ENCODE data around the gene GJD2. TPM values are rescaled to one million over a fixed set of nuclear protein-coding genes. Genes with fewer than 3 reads are reported as not detected.

Gene GJD2
- total RNA-seq, 4 donors from 2014 or later, result not detected

- Histone ChIP-seq H3K9me3 (no peaks in the 10 kb centered on the region), H3K27ac (no peak overlapping the region), H3K4me1 (peaks cover 0 to under 1% (median 0%) of the 10 kb centered on the region in 4 donors), H3K36me3 (no peaks in the 10 kb centered on the region), H3K4me3 (no peak overlapping the region), H3K27me3 (no peaks in the 10 kb centered on the region)
- DNase-seq (ENCODE audit: low spot score in 2 of 2), result no peak
- WGBS, 2 donors, result 83 to 86% methylated on average over 5 of the region's 5 CpGs
- TF ChIP-seq, protein P1, sequence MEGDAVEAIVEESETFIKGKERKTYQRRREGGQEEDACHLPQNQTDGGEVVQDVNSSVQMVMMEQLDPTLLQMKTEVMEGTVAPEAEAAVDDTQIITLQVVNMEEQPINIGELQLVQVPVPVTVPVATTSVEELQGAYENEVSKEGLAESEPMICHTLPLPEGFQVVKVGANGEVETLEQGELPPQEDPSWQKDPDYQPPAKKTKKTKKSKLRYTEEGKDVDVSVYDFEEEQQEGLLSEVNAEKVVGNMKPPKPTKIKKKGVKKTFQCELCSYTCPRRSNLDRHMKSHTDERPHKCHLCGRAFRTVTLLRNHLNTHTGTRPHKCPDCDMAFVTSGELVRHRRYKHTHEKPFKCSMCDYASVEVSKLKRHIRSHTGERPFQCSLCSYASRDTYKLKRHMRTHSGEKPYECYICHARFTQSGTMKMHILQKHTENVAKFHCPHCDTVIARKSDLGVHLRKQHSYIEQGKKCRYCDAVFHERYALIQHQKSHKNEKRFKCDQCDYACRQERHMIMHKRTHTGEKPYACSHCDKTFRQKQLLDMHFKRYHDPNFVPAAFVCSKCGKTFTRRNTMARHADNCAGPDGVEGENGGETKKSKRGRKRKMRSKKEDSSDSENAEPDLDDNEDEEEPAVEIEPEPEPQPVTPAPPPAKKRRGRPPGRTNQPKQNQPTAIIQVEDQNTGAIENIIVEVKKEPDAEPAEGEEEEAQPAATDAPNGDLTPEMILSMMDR (IDR thresholded peaks at IDR 0.05), result no peak
- TF ChIP-seq POLR2A (IDR thresholded peaks at IDR 0.05) (no peak), EP300 (IDR thresholded peaks at IDR 0.05) (no peak)
Measured at GRCh38 chr15:34714476-34715121, 40.2 kb downstream of the GJD2 start.

DNA sequence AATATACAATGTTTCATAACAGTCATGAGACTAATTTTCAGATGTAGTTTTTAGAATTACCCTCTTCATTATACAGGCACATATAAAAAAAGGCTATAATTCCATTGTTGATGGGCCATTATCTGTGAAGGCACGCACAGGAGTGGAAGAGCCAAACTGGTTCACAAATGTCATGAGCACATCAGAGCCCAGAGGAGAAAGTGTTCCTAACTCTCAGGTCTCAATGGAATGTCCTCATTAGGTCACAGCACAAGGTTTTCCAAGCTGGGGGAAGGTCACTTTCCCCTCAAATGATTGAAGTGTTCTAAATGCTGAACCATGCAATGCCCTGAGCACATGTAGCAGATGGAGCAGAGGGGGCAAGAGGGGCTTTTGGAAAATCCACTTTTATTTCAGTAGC lies 41.2 kb downstream of the GJD2 start:
- H3K27me3 ChIP-seq, result no peaks in the 10 kb centered on the region
- no peak overlapping the region for H3K4me3 ChIP-seq
- TF ChIP-seq EP300 (IDR thresholded peaks at IDR 0.05), result no peak
- no peak for TF ChIP-seq POLR2A (IDR thresholded peaks at IDR 0.05)
- TF ChIP-seq, protein P1 (IDR thresholded peaks at IDR 0.05), result no peak
- H3K36me3 ChIP-seq, result no peaks in the 10 kb centered on the region
- H3K4me1 ChIP-seq, result no peaks in the 10 kb centered on the region
- DNase-seq (ENCODE audit: low spot score in 2 of 2), result no peak
- no peaks in the 10 kb centered on the region for H3K9me3 ChIP-seq
- no peak overlapping the region for H3K27ac ChIP-seq
- 92 to 94% methylated on average over 1 of the region's 1 CpG for WGBS, 2 donors

DNA sequence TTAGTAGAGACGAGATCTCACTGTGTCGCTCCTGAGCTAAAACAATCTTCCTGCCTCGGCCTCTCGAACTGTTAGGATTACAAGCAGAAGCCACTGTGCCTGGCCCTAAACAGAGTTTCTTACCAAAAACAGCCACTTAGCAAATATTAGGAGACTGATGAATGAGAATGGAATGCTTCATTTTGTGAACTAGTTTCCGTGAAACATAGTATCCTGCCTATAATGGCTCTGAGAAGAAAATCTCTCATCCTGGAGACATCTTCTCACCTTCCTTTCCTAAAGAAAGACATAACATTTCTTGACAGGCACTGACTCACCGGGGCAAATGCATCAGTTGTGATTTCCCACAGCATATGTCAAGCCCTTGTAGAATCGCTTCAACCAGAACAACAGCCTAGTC lies 44.9 kb downstream of the GJD2 start:
- TF ChIP-seq POLR2A (IDR thresholded peaks at IDR 0.05), result no peak
- TF ChIP-seq, protein P1 (IDR thresholded peaks at IDR 0.05), result no peak
- no peak for TF ChIP-seq EP300 (IDR thresholded peaks at IDR 0.05)
- H3K9me3 ChIP-seq, result no peaks in the 10 kb centered on the region
- H3K4me1 ChIP-seq, result no peaks in the 10 kb centered on the region
- H3K36me3 ChIP-seq, result no peaks in the 10 kb centered on the region
- 73 to 80% methylated on average over 7 of the region's 7 CpGs for WGBS, 2 donors
- no peak overlapping the region for H3K4me3 ChIP-seq
- no peak for DNase-seq (ENCODE audit: low spot score in 2 of 2)
- H3K27me3 ChIP-seq, result no peaks in the 10 kb centered on the region
- H3K27ac ChIP-seq, result no peak overlapping the region

- 44 to 53% methylated on average over 5 of the region's 5 CpGs for WGBS, 2 donors
Measured at GRCh38 chr15:34708422-34708821, 46.4 kb downstream of the GJD2 start.

DNA sequence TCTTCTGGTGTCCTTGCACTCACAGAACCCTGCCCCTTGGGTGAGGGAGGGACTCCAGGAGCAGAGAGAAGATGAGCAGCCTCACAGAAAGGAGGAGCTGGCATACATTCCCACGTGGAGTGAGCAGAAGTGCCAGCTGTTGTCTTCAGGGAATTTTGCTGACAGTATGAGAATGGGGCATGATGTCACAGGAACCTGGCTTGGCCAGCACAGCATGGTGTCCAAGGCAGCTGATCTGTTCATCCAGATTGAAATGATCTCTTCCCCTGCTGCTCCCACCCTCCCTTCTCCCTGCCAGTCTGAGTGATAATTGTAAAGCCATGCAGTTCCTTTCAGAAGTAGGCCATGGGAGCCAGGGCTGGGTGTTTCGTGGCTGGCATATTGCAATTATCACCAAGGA lies 53.3 kb downstream of the GJD2 start:
- no peak for TF ChIP-seq EP300 (IDR thresholded peaks at IDR 0.05)
- TF ChIP-seq POLR2A (IDR thresholded peaks at IDR 0.05), result no peak
- TF ChIP-seq, protein P1 (IDR thresholded peaks at IDR 0.05), result no peak

More at GRCh38 chr15:34708422-34708821, 46.4 kb downstream of the GJD2 start:
- H3K4me1 ChIP-seq, result no peaks in the 10 kb centered on the region
- TF ChIP-seq, protein P1 (IDR thresholded peaks at IDR 0.05), result peak; percentile 34 to 62 (median 61)
- TF ChIP-seq POLR2A (IDR thresholded peaks at IDR 0.05), result no peak
- H3K36me3 ChIP-seq, result no peaks in the 10 kb centered on the region
- no peak overlapping the region for H3K27ac ChIP-seq
- no peaks in the 10 kb centered on the region for H3K9me3 ChIP-seq
- H3K4me3 ChIP-seq, result no peak overlapping the region
- no peaks in the 10 kb centered on the region for H3K27me3 ChIP-seq
- DNase-seq (ENCODE audit: low spot score in 2 of 2), result no peak

More for the DNA sequence above, 53.3 kb downstream of the GJD2 start:
- Histone ChIP-seq H3K9me3 (no peaks in the 10 kb centered on the region), H3K27me3 (no peaks in the 10 kb centered on the region), H3K36me3 (no peaks in the 10 kb centered on the region), H3K27ac (no peak overlapping the region), H3K4me3 (no peak overlapping the region), H3K4me1 (no peaks in the 10 kb centered on the region)
- 22 to 25% methylated on average over 2 of the region's 2 CpGs for WGBS, 2 donors
- no peak for DNase-seq (ENCODE audit: low spot score in 2 of 2)

Other genes with a start within 250 kb of the GJD2 start
- 100 to 1,000 TPM; 129 to 312 (median 147) TPM for gene GOLGA8B, start 171.3 kb downstream of the GJD2 start, total RNA-seq
- 1 to 10 TPM in 2 of 4 donors, not detected in 2; 1.1 to 2.1 TPM for gene ACTC1, start 40.6 kb upstream of the GJD2 start, total RNA-seq
- gene AQR, start 214.7 kb upstream of the GJD2 start, total RNA-seq, result 10 to 100 TPM; 18.8 to 24.9 (median 23.9) TPM
- 10 to 100 TPM; 15.0 to 23.0 (median 19.9) TPM for gene ZNF770, start 233.3 kb upstream of the GJD2 start, total RNA-seq